A673 (cell line): Measurements from ENCODE around the gene RBFOX2. TPM values are rescaled to one million over a fixed set of nuclear protein-coding genes. Genes with fewer than 3 reads are reported as not detected.

Experiments
- BruUV-seq: library from RNA; stranded (reverse); fragments of 400-500 nt; replicated peaks from 2 replicates; lab custom pipeline; 2021; lab: Mats Ljungman, UMichigan
- CTCF ChIA-PET: fragments of 300-600 bp; sonication (Branson Sonifier 250); formaldehyde crosslinking; loops from one replicate; lab custom pipeline; 2022; ENCODE audit warnings: antibody characterized with exemption; lab: Charles Lee
- POLR2A ChIA-PET: fragments of 300-600 bp; sonication (Branson Sonifier 250); formaldehyde crosslinking; loops from one replicate; lab custom pipeline; 2022; ENCODE audit warnings: antibody characterized with exemption; ENCODE audit not compliant: low non-redundant PET; lab: Charles Lee
- DNase-seq: peaks from one replicate; pipeline ENCODE4 v3.0.0-alpha.2; 2015; ENCODE audit warnings: low spot score
- H3K27ac ChIP-seq: fragments of 200-600 bp; sonication (generic); 2 replicates; pipeline ENCODE4 v1.5.1; 2016; ENCODE audit warnings: mixed run types, low read depth, mild to moderate bottlenecking, mixed read lengths, antibody characterized with exemption, low read length; ENCODE audit not compliant: poor library complexity, severe bottlenecking
- H3K27me3 ChIP-seq: fragments of 200-600 bp; sonication (generic); replicated peaks from 2 replicates; pipeline ENCODE4 v1.6.1; 2017; ENCODE audit warnings: mixed run types, low read depth, mild to moderate bottlenecking, mixed read lengths, antibody characterized with exemption, low read length; ENCODE audit not compliant: insufficient read depth, poor library complexity
- H3K36me3 ChIP-seq: fragments of 200-600 bp; sonication (generic); 2 replicates; pipeline ENCODE4 v1.6.1; 2016; ENCODE audit warnings: mixed run types, mild to moderate bottlenecking, mixed read lengths, antibody characterized with exemption, low read length; ENCODE audit not compliant: insufficient read depth, poor library complexity, severe bottlenecking
- H3K4me1 ChIP-seq: fragments of 200-600 bp; sonication (generic); 2 replicates; pipeline ENCODE4 v1.6.1; 2017; ENCODE audit warnings: mixed run types, mild to moderate bottlenecking, mixed read lengths, antibody characterized with exemption, low read length; ENCODE audit not compliant: insufficient read depth, poor library complexity, severe bottlenecking
- H3K4me3 ChIP-seq: fragments of 200-600 bp; sonication (generic); 2 replicates; pipeline ENCODE4 v1.5.1; 2016; ENCODE audit warnings: low read depth, mixed run types, mild to moderate bottlenecking, mixed read lengths, low read length; ENCODE audit not compliant: poor library complexity, severe bottlenecking
- H3K9me3 ChIP-seq: fragments of 200-600 bp; sonication (generic); 2 replicates; pipeline ENCODE4 v1.6.1; 2016; ENCODE audit warnings: mixed run types, low read depth, mild to moderate bottlenecking, mixed read lengths, antibody characterized with exemption, low read length; ENCODE audit not compliant: poor library complexity, severe bottlenecking
- CTCF ChIP-seq: fragments of 300-800, 200-600 bp; sonication (generic); conservative IDR thresholded peaks from 2 replicates; pipeline ENCODE4 v1.5.1; 2017; ENCODE audit warnings: low read depth, mild to moderate bottlenecking, antibody characterized with exemption, low read length, moderate library complexity, mixed read lengths
- EZH2 ChIP-seq: fragments of 200-600 bp; sonication (generic); IDR thresholded peaks from 2 replicates; pipeline ENCODE4 v1.6.1; 2017; ENCODE audit warnings: borderline replicate concordance, low read depth, mild to moderate bottlenecking, mixed read lengths, antibody characterized with exemption, low read length; ENCODE audit not compliant: poor library complexity, severe bottlenecking
- intact Hi-C: fragments of 100-400 bp; cut with micrococcal nuclease; formaldehyde crosslinking; loops from one replicate; pipeline ENCODE4 v1.10.0; 2022; ENCODE audit not compliant: unreplicated experiment
- total RNA-seq: library from RNA; stranded (reverse); gene quantifications from 2 replicates; pipeline ENCODE4 v1.2.3, GENCODE V29; 2021

The RBFOX2 gene
- total RNA-seq, 1 experiment from 2014 or later = 142 TPM

- Histone ChIP-seq H3K9me3 (no peaks in the 10 kb centered on the region), H3K27me3 (no peaks in the 10 kb centered on the region), H3K36me3 (no peaks in the 10 kb centered on the region), H3K27ac (no peak overlapping the region), H3K4me3 (no peak overlapping the region), H3K4me1 (peaks cover 68% of the 10 kb centered on the region)
- DNase-seq = no peak
- TF ChIP-seq CTCF = no peak
- no peak for TF ChIP-seq EZH2
- intact Hi-C loops = no loop called here
- ChIA-PET POLR2A (no interaction called here), CTCF (no interaction called here)
- no TSS peak for BruUV-seq
Measured at GRCh38 chr22:35912658-35913057, 116.0 kb downstream of the RBFOX2 start.

- Histone ChIP-seq H3K9me3 (no peaks in the 10 kb centered on the region), H3K27me3 (no peaks in the 10 kb centered on the region), H3K27ac (no peak overlapping the region), H3K4me1 (peaks cover 61% of the 10 kb centered on the region), H3K4me3 (no peak overlapping the region), H3K36me3 (no peaks in the 10 kb centered on the region)
- no TSS peak for BruUV-seq
- POLR2A ChIA-PET = no interaction called here
- TF ChIP-seq CTCF (no peak), EZH2 (no peak)
- DNase-seq = no peak
- CTCF ChIA-PET = no interaction called here
- intact Hi-C loops = no loop called here
Measured at GRCh38 chr22:35911877-35912276, 116.7 kb downstream of the RBFOX2 start.

GRCh38 chr22:35910926-35911325, 117.7 kb downstream of the RBFOX2 start:
- intact Hi-C loops = no loop called here
- peaks cover 51% of the 10 kb centered on the region for H3K4me1 ChIP-seq
- no peaks in the 10 kb centered on the region for H3K9me3 ChIP-seq
- H3K36me3 ChIP-seq = no peaks in the 10 kb centered on the region
- DNase-seq = no peak
- H3K27me3 ChIP-seq = no peaks in the 10 kb centered on the region
- no peak overlapping the region for H3K4me3 ChIP-seq
- ChIA-PET POLR2A (no interaction called here), CTCF (no interaction called here)
- TF ChIP-seq EZH2 (no peak), CTCF (no peak)
- peak overlapping the region; percentile 37 for H3K27ac ChIP-seq
- no TSS peak for BruUV-seq
